DMS79 (cell line): ENCODE data around the gene YPEL1.

ENCODE experiments used
- DNase-seq: peaks from one replicate; lab custom pipeline; 2025; lab: John Stamatoyannopoulos, UW

The YPEL1 gene

DNA sequence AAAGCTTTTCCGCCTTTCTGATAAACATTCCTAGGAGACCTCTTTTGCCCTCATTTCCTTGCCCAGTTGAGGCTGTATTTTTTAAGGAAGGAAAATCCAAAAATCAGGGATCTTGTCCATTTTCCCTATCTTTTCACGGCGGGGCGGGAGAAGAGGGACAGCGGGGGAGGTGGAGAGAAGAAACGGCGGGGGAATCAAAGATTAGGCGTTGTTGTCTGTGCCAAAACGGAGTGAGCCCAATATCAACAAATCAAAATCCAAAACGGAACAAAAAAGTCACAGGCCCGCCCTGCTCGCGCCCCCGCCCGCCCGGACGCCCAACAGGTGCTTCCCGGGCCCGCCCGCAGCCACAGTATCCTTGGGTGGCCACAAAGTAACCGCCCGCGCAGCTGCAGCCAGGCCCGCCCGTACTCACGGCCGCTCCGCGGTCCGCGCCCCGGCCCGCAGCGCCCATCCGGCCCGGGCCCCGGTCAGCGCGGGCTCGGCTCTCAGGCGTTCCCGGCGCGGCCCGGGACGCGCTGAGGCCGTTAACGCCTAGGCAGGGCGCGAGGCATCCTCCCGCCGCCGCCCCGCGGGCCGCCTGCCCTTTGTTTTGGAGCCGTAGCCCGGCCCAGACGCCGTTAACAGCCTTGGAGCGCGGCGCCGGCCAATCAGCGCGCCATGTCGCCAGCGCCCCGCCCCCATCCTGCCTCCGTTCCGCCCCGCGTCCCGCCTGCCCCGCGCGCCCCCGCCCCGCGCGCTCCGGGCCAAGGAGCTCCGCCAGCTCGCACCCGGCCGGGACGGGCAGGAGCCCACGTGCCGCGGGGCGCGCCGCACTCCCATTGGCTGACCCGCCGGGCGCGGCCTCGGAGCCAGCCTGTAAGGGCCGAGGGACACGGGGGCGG, at the start of gene YPEL1:
TSS of gene YPEL1 (minus strand) at position 595 of the 884 bp plus-strand sequence. CDS start 25,050 bp downstream, outside the sequence.
- DNase-seq = no peak

- DNase-seq = no peak
Measured at GRCh38 chr22:21780259-21780658, 44.7 kb upstream of the YPEL1 start.

DNA sequence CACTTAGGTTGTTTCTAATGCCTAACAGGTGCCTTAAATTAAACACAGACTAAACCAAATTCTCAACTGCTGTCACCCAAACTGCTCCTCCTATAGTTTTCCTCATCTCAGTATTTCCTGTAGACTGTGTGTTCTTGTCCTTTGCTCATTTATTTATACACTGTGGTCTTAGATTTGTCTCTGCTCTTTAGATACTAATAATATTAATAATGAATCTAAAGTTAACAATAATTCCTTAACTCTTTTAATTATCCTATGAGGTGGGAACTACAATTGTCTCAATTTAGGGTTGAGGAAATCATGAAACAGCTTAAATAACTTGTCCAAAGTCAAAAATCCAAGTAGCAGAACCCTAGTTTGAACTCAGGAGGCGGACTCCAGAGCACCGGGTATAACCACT, 43.9 kb upstream of the YPEL1 start:
- no peak for DNase-seq

- DNase-seq = no peak
Measured at GRCh38 chr22:21778705-21779363, 43.2 kb upstream of the YPEL1 start.

DNA sequence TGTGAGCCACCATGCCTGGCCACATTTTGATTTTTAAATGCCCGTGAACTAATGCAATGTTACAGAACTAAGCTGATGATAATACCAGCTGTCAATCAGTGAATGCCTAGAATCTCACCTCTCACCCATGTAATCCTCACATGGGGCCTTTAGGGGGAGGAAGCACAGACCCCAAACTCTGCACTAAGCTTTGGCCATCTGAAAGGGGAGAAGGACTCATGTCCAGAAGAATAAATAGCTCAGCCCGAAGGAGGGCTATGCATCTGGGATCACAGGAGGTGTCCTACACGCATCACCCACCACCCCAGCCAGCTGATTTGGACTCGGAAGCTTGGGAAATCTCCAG, 36.0 kb upstream of the YPEL1 start:
- DNase-seq = no peak

DNA sequence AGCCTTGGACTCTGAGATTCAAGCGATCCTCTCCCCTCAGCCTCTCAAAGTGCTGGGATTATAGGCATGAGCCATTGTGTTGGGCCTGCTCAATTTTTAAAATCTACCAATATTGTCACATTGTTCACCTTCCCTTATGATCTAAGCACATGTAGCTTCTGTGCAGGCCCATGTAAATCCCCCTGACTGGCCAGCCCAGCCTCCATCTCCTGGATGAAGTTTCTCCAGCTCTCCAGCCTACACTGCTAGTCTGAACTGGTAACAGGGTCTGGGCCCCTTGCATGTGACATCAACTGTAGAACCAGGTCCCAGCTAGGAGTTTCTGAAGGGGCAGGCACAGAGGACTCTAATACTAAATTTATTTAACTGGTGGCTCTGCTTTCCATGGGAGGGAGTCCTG, 32.8 kb upstream of the YPEL1 start:
- DNase-seq = no peak

- no peak for DNase-seq
Measured at GRCh38 chr22:21766691-21767462, 31.3 kb upstream of the YPEL1 start.

DNA sequence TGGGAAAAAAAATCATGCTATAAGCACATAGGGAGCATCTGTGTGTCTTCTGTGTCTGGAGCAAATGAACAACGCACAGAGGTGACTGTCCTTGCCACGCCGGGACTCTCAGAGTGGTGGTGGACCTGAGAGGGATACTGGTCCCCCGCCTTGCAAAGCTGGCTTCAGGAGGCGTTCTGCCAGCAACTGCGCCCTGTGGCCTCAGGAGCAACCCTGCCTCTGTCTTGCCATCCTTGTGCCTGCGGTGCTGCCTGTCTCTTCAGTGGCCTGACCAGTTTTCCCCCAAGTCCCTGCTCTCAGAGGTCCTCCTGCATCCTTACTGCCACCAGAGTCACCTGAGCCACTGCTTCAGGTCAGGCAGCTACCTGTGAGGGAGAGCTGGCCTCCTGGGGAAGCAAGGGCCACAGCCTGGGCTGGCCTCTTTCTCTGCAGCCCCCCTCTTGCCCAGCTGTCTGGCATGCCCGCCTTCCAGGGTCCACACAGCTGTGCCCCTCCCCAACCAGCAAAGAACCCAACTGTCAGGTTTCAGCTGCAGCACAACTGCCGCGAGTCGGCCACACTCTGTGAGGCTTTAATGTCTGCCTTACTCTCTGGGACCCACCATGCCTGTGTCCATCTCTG, 30.4 kb upstream of the YPEL1 start:
- no peak for DNase-seq

DNA sequence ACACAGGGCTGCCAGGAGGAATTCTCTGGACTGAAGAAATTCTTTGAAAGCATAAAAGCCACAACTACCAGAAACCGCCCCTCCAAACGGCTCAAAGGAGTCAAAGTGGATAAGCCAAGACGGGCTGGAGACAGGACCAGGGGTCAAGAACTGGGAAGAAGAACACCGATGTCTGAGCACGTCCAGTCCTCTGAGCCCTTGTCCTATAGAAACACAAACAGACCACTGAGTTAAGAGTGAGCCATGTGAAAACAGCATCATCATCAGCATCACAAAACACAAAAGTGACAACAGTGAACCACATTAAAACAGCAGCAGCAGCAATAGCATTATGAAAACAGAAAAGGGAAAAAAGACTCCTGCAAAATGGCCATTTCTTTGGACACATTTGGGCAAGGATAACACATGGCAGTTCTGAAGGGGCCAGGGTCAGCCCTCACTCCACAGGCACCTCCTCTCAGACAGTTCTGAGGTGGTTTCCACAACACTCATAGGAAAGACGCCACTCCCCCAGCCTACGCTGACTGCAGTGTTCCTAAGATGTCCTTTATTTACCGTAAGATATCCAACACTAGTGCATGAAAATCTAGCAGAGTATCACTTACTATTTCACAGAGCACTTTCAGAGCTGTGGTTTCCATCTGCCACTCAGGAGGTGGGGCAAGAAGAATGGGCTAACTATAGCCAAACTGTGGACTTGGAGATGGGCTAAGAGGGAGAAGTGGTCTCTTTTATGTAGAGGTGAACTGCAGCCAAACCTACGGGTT, 28.6 kb upstream of the YPEL1 start:
- DNase-seq = no peak

DNA sequence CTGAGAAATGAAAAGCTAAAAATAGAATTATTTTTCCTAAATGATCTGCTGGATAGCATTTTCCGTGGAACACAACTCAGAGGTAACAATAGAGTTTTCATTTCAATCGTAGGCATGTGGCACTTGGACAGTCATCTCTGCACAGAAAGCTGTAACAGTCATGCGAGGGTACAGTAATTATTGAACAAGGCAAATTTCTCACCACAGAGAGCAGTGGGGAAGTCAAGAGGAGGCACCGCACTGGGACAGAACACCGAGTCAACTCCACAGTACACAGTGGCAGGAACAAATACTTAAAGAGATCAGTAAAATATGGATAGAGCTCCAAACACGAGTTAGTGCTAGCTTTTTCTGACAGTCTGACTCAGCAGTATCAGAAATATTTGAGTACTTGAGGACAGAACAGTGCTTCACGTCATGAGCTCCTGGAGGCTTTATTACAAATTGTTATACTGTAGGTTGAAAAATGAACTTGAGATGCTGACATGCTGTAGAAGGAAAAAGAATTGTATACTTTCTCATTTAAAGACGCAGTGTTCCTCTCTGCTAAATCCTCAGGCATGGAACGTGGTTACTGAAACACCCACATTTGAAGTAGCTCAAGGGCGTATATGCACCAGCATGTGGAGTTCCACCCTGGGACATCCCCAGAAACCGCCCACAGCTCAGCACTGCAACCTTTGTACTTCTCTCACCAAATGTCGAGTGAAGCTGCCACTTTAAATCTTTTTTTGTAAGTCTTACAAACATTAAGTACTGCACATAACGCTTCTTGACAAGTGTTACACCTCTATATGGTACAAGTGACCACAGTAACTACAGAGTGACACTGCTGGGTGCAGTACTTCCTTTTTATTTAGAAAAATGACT, 27.4 kb upstream of the YPEL1 start:
- DNase-seq = no peak

DNA sequence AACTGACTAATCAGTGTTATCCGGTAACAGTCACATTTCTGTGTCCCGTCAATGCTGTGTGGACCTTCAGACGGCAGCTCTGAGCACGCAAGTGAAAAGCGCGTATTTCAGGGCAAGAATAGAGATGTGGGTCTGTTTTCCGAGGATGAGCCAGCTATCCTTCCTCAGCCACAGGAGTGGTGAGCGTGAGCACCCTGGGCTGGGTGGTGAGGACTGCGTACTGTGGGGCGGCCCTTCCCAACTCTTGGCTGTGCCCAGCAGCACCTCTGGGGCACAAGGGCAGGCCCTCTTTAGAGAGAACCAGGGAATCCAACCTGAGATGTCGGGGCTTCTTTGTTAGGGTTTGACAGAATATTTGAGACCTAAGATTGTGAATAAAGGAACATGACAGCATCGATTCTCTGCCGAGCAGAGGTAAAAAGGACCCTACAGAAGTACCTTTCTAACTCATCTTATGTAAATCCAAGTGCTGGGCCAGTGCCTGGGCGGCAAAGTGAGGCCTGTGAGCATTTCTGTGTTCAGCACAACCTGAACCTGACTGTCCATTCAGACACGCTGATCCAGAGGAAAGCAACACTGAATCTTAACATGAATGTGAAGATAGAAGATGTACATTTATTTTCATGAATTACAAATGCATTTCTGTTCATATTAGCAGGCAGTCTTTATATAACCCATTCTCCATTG, 26.5 kb upstream of the YPEL1 start:
- DNase-seq = no peak

GRCh38 chr22:21761086-21761485, 25.5 kb upstream of the YPEL1 start:
- DNase-seq = no peak

DNA sequence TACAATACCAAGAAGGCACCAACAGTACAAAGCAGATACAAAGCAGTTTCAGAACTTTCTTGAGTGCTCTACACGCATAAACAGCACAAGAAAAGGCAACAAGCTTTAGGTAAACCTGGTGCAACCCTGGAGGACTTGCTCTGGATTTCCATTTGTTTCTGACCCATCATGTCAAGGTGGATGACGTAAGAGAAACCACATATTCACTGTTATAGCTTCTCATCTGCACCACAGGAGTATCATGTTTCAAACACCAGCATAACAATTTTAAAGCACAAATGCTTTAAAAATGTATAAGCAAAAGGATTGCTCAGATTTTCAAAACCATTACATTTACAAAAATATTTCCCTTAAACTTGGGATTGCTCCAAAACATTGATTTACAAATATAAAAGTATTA, 25.0 kb upstream of the YPEL1 start:
- no peak for DNase-seq

DNA sequence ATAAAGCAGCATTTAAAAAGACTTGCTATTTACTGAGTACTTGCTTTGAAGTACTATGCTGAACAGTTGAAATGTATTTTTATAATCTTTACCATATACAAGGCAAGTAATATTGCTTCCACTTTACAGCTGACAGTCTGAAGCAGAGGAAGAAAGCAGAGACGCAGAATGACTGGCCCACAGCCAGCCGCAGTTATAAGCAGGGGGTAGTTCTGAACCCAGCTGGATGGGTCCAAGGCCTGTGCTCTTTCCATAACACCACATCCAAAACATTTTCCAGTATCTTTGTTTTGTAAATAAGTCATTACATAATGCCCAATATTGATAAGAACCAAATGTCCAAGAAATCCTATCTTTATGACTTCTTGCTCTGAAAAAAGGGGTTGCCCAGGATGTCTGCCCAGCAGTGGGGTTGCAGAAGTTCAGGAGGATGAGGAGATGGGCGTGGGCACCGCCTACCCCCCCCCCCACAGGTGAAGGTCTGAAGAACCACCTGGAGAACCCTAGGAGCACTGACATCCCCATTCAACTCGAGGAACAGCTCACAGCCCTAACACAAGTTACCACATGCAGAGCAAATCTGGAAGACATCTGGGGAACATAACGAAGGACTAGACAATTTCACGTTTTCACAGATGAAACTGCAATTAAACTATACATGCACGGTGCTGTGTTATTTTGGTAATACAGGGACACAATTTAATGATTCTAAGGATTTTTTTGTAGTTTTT, 24.2 kb upstream of the YPEL1 start:
- no peak for DNase-seq

GRCh38 chr22:21759093-21759492, 23.5 kb upstream of the YPEL1 start:
- no peak for DNase-seq

DNA sequence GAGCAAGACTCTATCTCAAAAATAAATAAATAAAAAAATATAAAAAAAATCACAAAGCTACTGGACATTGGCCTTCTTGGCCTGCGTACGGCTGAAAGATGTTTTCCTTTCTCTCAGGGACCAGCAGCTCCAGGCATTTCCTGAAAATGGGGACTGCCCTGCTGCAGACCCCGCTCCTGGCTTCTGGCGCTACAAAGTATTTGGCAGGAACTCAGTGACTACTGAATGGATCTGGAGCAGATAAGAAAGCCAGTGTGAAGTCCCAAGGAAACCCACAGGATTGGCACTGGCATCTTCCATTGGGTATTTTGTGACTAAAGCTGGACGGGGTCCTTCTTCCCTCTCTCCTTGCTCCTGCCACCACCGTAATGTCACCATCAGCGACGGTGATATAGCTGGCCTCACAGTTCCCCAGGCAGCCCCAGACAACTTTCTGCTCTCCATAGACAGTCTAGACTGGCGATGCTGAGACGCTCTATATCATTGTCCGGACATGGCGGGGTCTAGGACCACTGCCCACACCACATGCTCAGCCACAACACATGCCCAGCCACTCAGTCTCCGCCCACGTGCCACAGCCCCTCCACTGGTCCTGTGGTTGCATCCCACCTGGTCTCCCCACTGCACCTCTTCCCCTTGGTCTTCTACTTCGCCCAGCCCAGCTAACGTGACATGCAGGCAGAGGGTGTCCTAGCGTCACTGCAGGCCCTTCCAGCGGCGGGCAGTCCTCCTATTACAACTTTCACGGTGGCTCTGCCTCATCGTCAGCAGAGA, 22.7 kb upstream of the YPEL1 start:
- no peak for DNase-seq

GRCh38 chr22:21755851-21756284, 20.3 kb upstream of the YPEL1 start:
- DNase-seq = no peak

DNA sequence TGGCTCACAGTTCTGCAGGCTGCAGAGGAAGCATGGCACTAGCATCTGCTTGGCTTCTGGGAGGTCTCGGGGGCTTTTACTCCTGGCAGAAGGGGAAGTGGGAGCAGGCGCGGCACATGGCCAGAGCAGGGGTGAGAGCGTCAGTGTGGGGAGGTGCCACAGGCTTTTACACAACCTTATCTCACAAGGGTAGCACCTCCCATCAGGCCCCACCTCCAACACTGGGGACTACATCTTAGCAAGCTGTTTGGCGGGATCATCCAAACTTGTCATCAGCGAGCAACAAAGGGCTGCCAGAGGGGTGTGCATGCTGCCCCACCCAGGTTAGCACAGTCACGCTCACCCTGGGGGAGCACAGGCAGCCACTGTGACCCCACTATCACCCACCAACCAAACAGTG, 18.9 kb upstream of the YPEL1 start:
- DNase-seq = no peak
